Pulmonary artery endothelial cell (primary cell): ENCODE data around the gene HS3ST3A1. TPM values are rescaled to one million over a fixed set of nuclear protein-coding genes. Genes with fewer than 3 reads are reported as not detected.

Source experiments
- DNase-seq: peaks from one replicate; pipeline ENCODE4 v3.0.0-alpha.2; 2011; ENCODE audit warnings: low read depth, low spot score
- total RNA-seq: library from RNA; depleted of rRNA; stranded (reverse); fragments of >200 nt; gene quantifications from 2 replicates; pipeline ENCODE4 v1.2.3, GENCODE V29; 2014

The HS3ST3A1 gene
- total RNA-seq, 1 donor from 2014 or later, result not detected

- DNase-seq, result no peak
Observed at GRCh38 chr17:13491916-13492736, 109.6 kb downstream of the HS3ST3A1 start.

GRCh38 chr17:13491491-13491890 is 110.2 kb downstream of the HS3ST3A1 start:
- DNase-seq, result no peak

GRCh38 chr17:13490906-13491482 is 110.7 kb downstream of the HS3ST3A1 start:
- DNase-seq, result no peak

- DNase-seq, result no peak
Observed at GRCh38 chr17:13490427-13490826, 111.3 kb downstream of the HS3ST3A1 start.

- no peak for DNase-seq
Observed at GRCh38 chr17:13485327-13485726, 116.4 kb downstream of the HS3ST3A1 start.

- no peak for DNase-seq
Observed at GRCh38 chr17:13484020-13484419, 117.7 kb downstream of the HS3ST3A1 start.

- DNase-seq, result no peak
Observed at GRCh38 chr17:13480877-13481276, 120.9 kb downstream of the HS3ST3A1 start.

- no peak for DNase-seq
Observed at GRCh38 chr17:13478326-13478830, 123.4 kb downstream of the HS3ST3A1 start.

- no peak for DNase-seq
Observed at GRCh38 chr17:13477180-13477611, 124.5 kb downstream of the HS3ST3A1 start.

GRCh38 chr17:13476720-13477119 is 125.0 kb downstream of the HS3ST3A1 start:
- DNase-seq, result no peak

- DNase-seq, result no peak
Observed at GRCh38 chr17:13475574-13476223, 126.0 kb downstream of the HS3ST3A1 start.

- no peak for DNase-seq
Observed at GRCh38 chr17:13474073-13474800, 127.5 kb downstream of the HS3ST3A1 start.

GRCh38 chr17:13465678-13466077 is 136.1 kb downstream of the HS3ST3A1 start:
- no peak for DNase-seq

GRCh38 chr17:13462673-13463124 is 139.0 kb downstream of the HS3ST3A1 start:
- DNase-seq, result no peak

GRCh38 chr17:13462146-13462545 is 139.6 kb downstream of the HS3ST3A1 start:
- DNase-seq, result no peak

GRCh38 chr17:13460261-13461000 is 141.3 kb downstream of the HS3ST3A1 start:
- no peak for DNase-seq

- DNase-seq, result no peak
Observed at GRCh38 chr17:13457783-13458182, 143.9 kb downstream of the HS3ST3A1 start.
